SJCRH30 (cell line): ENCODE results near the gene B3GNT9. TPM values are rescaled to one million over a fixed set of nuclear protein-coding genes. Genes with fewer than 3 reads are reported as not detected.
A peak's percentile ranks its signal among the peaks of the same experiment; 100 is the strongest.

Experiments used
- DNase-seq, 2 experiments: peaks; one replicate each; pipeline ENCODE4 v3.0.0-alpha.2; 2015 to 2020
- H3K27ac ChIP-seq: fragments of 250-450 bp; sonication (Bioruptor Pico); 2 replicates; pipeline ENCODE4 v1.5.1; 2020; ENCODE audit warnings: mild to moderate bottlenecking, moderate library complexity
- H3K27me3 ChIP-seq: fragments of 250-450 bp; sonication (Bioruptor Pico); 2 replicates; pipeline ENCODE4 v1.5.1; 2020; ENCODE audit warnings: mild to moderate bottlenecking, moderate library complexity
- H3K36me3 ChIP-seq: fragments of 250-450 bp; sonication (Bioruptor Pico); 2 replicates; pipeline ENCODE4 v1.5.1; 2020; ENCODE audit warnings: mild to moderate bottlenecking, moderate library complexity
- H3K4me1 ChIP-seq: fragments of 250-450 bp; sonication (Bioruptor Pico); 2 replicates; pipeline ENCODE4 v1.5.1; 2020; ENCODE audit warnings: mild to moderate bottlenecking, moderate library complexity
- H3K4me3 ChIP-seq: fragments of 250-450 bp; sonication (Bioruptor Pico); 2 replicates; pipeline ENCODE4 v1.5.1; 2020; ENCODE audit warnings: mild to moderate bottlenecking, moderate library complexity
- H3K9me3 ChIP-seq: fragments of 250-450 bp; sonication (Bioruptor Pico); replicated peaks from 2 replicates; pipeline ENCODE4 v1.5.1; 2020; ENCODE audit warnings: mild to moderate bottlenecking, moderate library complexity
- total RNA-seq: library from RNA; depleted of rRNA; stranded (reverse); fragments of >200 nt; shearing (Covaris generic); gene quantifications from 2 replicates; pipeline ENCODE4 v1.2.3, GENCODE V29; 2014

The B3GNT9 gene
- total RNA-seq, 1 experiment from 2014 or later, result 13.1 TPM

DNA sequence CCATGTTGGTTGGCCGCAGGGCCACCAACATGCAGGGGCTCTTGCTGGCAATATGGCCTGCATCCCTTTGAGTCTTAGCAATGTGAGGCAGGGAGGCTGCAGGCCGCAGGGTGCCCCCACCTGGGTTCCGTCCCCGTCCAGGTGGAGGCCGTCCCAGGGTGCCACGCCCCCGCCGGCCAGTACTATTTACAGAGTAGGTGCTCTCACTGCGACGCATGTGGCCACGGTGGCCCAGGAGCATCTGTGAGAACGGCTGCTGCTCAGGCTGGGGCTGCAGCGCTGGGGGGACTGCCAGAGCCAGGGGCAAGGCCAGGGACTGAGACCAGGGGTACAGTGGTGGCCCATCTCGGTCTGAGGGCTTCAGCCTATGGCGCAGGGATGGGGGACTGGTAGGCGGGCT lies 29.4 kb upstream of the B3GNT9 start:
- no peaks in the 10 kb centered on the region for H3K36me3 ChIP-seq
- peaks cover 5% of the 10 kb centered on the region for H3K4me1 ChIP-seq
- DNase-seq, result no peak
- H3K9me3 ChIP-seq, result no peaks in the 10 kb centered on the region
- no peak overlapping the region for H3K4me3 ChIP-seq
- no peak overlapping the region for H3K27ac ChIP-seq
- no peaks in the 10 kb centered on the region for H3K27me3 ChIP-seq

DNA sequence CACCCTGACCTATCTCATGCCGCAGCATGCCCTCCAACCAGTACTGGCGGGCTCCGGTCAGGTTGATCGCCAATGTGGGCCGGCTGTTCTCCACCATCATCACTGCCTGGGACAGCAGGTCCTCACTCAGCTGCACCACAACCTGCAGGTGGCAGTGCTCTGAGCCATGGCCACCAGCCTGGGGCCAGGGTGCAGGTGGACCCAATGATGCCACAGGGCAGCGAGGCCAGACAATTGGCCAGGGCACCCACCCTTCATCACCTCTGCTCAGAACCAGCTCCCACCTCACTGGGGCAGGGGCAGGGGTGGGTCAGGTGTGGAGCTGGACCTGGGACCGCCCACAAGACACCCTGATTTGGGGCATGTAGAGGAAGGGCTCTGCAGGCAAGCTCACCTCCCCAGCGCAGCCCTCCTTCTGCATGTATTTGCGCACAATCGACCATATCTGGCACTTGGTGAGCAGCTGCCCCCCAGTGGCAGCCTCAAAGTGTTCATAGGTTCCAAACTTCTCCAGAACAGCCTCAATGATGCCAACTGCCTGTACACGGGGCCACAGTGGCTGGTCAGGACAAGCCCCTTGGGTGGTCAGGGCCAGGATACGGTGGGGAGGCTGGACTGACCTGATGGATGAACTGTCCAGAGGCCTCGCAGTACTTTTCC lies 28.8 kb upstream of the B3GNT9 start:
- no peak for DNase-seq
- Histone ChIP-seq H3K9me3 (no peaks in the 10 kb centered on the region), H3K27me3 (no peaks in the 10 kb centered on the region), H3K36me3 (no peaks in the 10 kb centered on the region), H3K27ac (no peak overlapping the region), H3K4me3 (no peak overlapping the region), H3K4me1 (peaks cover 5% of the 10 kb centered on the region)

DNA sequence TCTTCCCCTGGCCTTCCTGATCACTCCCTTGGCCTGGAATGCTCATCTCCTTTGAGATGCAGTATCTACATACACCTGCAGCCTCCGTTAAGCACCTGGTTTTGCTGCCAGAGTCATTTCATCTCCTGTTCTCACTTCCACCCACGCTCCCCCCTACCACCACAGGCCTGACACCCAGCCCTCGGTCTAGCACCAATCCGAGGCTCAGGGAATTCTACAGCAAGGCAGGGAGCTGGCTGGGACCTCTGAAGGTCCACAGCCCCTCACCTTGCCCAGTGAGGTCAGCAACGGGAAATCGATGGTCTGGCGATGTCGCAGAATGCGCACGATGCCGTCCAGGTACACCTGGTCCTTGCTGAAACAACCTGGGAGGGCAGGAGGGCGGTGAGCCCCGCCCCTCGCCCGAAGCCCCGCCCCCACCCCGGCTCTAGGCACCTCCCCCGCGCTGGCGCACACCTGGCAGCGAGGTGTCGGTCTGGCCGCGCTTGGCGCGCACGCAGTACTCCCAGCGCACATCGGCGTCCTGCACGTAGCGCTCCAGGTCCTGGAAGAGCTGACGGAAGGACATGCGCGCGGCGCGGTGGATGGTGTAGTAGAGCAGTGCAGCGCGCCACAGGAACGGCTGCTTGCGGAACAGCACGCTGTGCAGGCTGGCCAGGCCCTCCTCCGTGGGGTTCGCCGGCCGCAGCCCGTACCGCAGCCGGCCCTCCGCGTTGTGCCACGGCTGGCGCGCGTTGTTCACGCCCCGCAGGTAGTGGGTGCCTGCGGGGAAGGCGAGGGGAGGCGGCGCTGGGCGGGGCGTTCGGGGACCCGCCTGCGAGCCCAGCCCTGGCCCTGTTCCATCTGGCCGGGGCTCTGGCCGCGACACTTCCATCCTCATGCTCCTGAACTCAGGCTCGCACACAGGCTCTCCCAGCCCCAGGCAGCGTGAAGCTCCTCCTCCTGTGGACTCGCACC lies 27.2 kb upstream of the B3GNT9 start:
- Histone ChIP-seq H3K36me3 (no peaks in the 10 kb centered on the region), H3K4me1 (peaks cover 13% of the 10 kb centered on the region), H3K4me3 (no peak overlapping the region), H3K27ac (no peak overlapping the region), H3K27me3 (no peaks in the 10 kb centered on the region), H3K9me3 (no peaks in the 10 kb centered on the region)
- no peak for DNase-seq

DNA sequence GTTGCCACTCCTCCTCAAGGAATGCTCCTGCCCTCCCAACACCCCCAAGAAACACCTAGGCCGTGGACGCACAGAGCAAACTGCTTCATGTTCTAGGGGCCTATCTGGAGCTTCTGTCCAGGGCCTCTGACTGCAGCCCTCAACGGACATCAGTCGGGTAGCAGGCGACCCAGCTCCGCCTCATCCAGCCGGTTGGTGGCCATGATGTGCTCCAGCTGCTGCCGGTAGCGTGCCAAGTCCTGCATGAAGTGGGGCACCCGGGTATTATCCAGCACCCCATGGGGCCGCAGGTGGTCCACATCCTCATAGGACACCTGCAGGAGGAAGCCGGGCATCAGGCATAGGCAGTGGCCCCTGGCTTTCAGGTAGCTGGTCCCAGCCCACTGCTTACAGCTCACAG lies 25.9 kb upstream of the B3GNT9 start:
- DNase-seq, result no peak
- peaks cover 7% of the 10 kb centered on the region; the same call in 1 of the 2 replicates for H3K4me1 ChIP-seq
- no peaks in the 10 kb centered on the region for H3K27me3 ChIP-seq

DNA sequence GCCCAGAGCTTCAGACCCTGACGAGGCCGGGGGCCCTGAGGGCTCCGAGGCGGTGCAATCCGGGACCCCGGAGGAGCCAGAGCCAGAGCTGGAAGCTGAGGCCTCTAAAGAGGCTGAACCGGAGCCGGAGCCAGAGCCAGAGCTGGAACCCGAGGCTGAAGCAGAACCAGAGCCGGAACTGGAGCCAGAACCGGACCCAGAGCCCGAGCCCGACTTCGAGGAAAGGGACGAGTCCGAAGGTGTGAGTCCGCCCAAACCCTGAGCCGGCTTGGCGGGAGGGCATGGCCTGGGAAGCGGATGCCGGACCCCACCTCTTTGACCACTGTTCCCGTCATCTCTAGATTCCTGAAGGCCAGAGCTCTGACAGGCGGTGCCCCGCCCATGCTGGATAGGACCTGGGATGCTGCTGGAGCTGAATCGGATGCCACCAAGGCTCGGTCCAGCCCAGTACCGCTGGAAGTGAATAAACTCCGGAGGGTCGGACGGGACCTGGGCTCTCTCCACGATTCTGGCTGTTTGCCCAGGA lies 24.0 kb upstream of the B3GNT9 start:
- Histone ChIP-seq H3K27me3 (no peaks in the 10 kb centered on the region), H3K36me3 (no peaks in the 10 kb centered on the region), H3K27ac (no peak overlapping the region), H3K9me3 (no peaks in the 10 kb centered on the region), H3K4me1 (peaks cover 14% of the 10 kb centered on the region), H3K4me3 (peak overlapping the region; percentile 55)
- no peak for DNase-seq

More for the DNA sequence above, 25.9 kb upstream of the B3GNT9 start:
- H3K4me3 ChIP-seq, result no peak overlapping the region
- H3K9me3 ChIP-seq, result no peaks in the 10 kb centered on the region
- no peaks in the 10 kb centered on the region for H3K36me3 ChIP-seq
- no peak overlapping the region for H3K27ac ChIP-seq

DNA sequence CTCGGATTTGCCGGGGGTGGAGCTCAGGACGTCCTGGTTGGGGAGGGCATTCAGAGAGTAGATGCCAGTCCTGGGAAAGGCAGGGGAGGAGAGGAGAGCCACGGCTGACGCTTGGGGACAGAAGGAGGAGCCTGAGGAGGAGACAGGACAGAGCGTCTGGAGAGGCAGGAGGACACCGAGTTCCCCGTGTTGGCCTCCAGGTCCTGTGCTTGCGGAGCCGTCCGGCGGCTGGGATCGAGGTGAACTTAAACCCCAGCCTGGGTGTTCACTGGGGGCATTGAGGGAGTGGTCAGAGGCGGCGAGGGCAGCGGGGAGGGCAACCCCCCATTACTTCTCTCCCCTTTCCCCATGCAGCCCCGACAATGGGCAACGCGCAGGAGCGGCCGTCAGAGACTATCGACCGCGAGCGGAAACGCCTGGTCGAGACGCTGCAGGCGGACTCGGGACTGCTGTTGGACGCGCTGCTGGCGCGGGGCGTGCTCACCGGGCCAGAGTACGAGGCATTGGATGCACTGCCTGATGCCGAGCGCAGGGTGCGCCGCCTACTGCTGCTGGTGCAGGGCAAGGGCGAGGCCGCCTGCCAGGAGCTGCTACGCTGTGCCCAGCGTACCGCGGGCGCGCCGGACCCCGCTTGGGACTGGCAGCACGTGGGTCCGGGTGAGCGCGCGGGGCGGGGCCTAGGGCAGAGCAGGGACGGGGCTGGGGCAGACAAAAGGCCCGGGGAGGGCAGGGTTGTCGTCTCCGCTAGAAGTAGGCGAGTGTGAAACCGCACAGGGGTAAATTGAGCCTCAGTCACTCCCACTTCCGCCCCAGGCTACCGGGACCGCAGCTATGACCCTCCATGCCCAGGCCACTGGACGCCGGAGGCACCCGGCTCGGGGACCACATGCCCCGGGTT lies 23.3 kb upstream of the B3GNT9 start:
- no peaks in the 10 kb centered on the region for H3K36me3 ChIP-seq
- DNase-seq, result peak; percentile 77 to 79
- H3K9me3 ChIP-seq, result no peaks in the 10 kb centered on the region
- H3K27ac ChIP-seq, result no peak overlapping the region
- peak overlapping the region; percentile 55 for H3K4me3 ChIP-seq
- H3K27me3 ChIP-seq, result no peaks in the 10 kb centered on the region
- peaks cover 19% of the 10 kb centered on the region for H3K4me1 ChIP-seq

DNA sequence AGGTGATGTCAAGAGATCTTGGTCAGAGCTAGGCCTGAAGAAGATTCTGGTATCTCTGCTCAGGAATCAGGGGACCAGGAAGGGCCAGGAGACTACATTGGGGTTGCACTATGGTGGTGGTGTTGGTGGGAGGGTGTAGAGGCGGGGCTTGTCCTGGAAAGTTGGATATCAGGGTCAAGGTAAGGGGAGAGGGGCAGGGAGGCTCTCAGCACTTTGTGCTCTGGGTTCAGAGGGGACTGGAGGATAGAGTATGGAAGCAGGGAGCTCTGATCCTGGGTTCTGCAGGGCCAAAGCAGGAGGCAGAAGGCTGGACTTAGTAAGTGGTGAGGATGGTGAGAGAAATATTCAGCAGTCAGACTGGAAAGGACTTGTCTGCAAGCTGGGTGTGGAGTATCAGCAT lies 22.5 kb upstream of the B3GNT9 start:
- Histone ChIP-seq H3K27me3 (no peaks in the 10 kb centered on the region), H3K4me3 (peak overlapping the region; percentile 55), H3K4me1 (peaks cover 26% of the 10 kb centered on the region), H3K27ac (no peak overlapping the region), H3K36me3 (no peaks in the 10 kb centered on the region), H3K9me3 (no peaks in the 10 kb centered on the region)
- DNase-seq, result peak in 1 of 2 experiments; percentile 23

DNA sequence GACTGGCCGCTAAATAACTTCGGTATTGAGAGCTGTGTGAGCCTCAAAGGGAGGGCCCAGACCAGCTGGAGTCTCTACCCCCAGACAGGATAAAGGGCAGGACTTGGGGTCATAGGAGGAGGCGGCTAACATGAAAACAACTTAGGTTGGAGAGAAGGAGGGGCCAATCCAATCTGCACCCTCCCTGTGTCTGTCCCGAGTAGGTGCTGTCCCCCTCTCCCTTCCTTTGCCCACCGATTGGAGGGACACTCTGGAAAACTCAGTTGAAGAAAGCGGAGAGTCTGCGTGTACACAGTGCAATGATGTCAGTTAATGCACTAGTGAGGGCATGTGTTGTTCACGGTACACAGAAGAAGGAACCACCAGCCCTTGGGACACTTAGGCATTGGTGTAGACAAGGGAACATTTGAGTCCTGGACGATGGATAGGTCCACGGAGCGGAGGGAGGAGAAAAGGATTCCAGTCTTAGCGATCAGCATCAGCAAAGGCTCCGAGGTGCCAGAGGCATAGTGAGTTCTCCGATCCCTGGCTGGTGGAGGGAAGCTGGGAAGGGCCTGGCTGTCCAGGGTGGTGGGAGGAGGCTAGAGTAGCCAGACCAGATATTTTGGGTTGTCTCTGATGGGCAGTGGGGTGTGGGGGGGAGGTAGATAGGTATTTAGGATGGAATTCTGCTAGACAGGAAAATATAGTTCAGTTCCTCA lies 20.3 kb upstream of the B3GNT9 start:
- Histone ChIP-seq H3K27ac (peak overlapping the region; percentile 82), H3K9me3 (no peaks in the 10 kb centered on the region), H3K36me3 (no peaks in the 10 kb centered on the region), H3K4me3 (peak overlapping the region; percentile 69), H3K27me3 (no peaks in the 10 kb centered on the region), H3K4me1 (peaks cover 26% of the 10 kb centered on the region)
- DNase-seq, result peak; percentile 51 to 70

DNA sequence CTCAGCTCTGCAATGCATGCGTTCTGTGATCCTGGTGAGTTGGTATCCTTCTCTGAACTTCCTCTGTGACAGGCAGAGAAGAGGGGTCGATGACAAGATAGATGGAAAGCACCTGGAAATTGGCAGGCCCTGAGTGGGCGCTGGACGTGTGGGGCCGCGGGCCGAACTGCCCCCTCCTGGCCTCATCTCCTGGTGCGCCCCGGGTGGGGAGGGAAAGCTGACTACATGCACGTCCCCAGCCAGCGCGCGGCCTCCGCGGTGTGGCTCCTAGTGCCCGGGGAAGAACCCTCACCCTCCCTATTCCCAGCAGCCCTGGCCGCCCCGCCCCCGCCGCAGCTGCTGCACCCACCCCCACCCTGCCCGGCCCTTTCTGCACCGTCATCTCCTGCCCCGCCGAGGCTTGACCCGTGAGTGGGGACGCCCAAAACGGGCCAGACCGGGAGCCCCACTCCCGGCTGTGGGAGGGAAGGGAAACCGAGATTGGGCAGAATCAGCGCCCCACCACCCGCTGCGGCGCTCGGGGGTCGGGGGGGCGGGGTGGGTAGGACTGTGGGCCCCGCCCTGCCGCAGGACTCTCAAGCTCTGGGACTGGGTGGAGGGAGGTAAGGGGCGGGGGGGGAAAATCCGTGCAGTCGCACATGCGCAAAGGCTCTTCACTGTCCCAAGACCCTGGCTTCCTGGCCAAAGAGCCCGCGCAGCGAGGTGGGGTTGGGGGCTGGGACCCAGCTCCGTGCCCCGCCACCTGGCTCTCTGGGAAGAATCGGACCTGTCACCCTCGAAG lies 19.6 kb upstream of the B3GNT9 start, which contains the start of gene NOL3:
Gene NOL3 (plus strand): TSS at position 371 of the 781 bp plus-strand sequence.
- H3K27me3 ChIP-seq, result no peaks in the 10 kb centered on the region
- no peaks in the 10 kb centered on the region for H3K36me3 ChIP-seq
- H3K4me1 ChIP-seq, result peaks cover 26% of the 10 kb centered on the region
- no peaks in the 10 kb centered on the region for H3K9me3 ChIP-seq
- peak; percentile 95 to 97 for DNase-seq
- H3K4me3 ChIP-seq, result peak within 1 kb of the TSS; percentile 69
- H3K27ac ChIP-seq, result peak within 1 kb of the TSS; percentile 82

DNA sequence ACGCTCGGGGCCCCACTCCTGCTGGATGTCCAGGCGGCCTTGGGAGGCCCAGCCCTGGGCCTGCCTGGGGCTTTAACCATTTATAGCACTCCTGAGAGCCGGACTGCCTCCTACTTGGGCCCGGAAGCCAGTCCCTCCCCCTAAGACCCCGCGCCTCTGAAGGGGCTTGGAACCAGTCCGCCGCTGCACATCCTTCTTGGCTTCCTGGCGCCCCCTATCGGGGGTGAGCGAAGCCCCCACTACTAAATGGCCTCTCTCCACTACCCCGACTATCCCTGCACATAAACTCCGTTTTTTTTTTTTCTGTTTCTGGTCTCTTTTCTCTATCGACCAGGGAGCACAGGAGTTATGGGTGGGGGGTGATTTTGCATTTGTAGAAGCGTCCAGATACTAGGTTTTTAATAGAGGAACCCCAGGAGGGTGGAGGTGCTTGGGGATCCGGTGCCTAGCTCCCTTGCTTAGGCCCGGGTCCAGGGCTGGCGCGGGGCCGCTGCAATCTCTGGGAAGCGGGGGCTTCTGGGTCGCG lies 18.9 kb upstream of the B3GNT9 start:
- DNase-seq, result peak; percentile 92 to 94
- H3K4me1 ChIP-seq, result peaks cover 26% of the 10 kb centered on the region
- no peaks in the 10 kb centered on the region for H3K9me3 ChIP-seq
- no peaks in the 10 kb centered on the region for H3K36me3 ChIP-seq
- no peaks in the 10 kb centered on the region for H3K27me3 ChIP-seq
- H3K27ac ChIP-seq, result peak overlapping the region; percentile 82
- H3K4me3 ChIP-seq, result peak overlapping the region; percentile 69

DNA sequence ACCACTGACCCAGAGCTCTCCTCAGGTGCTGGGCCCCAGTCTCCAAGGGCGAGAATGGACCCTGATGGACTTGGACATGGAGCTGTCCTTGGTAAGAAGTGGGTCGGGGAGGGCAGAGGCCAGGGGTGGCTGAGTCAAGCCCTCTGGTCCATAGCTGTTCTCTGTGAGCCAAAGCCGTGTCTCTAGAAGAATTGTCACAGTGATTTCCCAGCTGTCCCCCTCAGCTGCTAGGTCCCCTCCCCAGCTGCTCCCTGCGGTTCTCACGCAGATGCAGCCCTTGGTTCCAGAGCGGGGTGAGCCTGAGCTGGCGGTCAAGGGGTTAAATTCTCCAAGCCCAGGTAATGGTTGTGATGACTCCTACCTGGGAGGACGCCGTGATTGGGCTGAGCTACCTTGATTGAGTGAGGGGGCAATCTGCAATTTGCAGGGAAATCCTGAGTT lies 18.2 kb upstream of the B3GNT9 start:
- Histone ChIP-seq H3K4me3 (peak overlapping the region; percentile 69), H3K4me1 (peaks cover 26% of the 10 kb centered on the region), H3K9me3 (no peaks in the 10 kb centered on the region), H3K27ac (peak overlapping the region; percentile 82), H3K36me3 (no peaks in the 10 kb centered on the region), H3K27me3 (no peaks in the 10 kb centered on the region)
- DNase-seq, result peak; percentile 51 to 70

DNA sequence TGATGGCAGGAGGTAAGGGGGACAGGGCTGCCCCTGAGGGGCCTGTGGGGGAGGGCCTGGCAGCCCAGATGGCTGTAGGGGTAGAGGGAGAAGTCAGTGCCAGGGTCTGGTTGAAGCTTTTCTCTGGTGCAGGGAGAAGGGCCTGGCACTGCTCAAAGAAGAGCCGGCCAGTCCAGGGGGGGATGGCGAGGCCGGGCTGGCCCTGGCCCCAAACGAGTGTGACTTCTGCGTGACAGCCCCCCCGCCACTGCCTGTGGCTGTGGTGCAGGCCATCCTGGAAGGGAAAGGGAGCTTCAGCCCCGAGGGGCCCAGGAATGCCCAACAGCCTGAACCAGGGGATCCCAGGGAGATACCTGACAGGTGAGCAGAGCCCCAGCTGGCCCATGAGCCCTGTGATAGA lies 16.8 kb upstream of the B3GNT9 start:
- no peak for DNase-seq
- H3K4me1 ChIP-seq, result peaks cover 19% of the 10 kb centered on the region
- H3K27ac ChIP-seq, result no peak overlapping the region
- H3K27me3 ChIP-seq, result no peaks in the 10 kb centered on the region
- no peak overlapping the region for H3K4me3 ChIP-seq
- no peaks in the 10 kb centered on the region for H3K36me3 ChIP-seq
- H3K9me3 ChIP-seq, result no peaks in the 10 kb centered on the region

DNA sequence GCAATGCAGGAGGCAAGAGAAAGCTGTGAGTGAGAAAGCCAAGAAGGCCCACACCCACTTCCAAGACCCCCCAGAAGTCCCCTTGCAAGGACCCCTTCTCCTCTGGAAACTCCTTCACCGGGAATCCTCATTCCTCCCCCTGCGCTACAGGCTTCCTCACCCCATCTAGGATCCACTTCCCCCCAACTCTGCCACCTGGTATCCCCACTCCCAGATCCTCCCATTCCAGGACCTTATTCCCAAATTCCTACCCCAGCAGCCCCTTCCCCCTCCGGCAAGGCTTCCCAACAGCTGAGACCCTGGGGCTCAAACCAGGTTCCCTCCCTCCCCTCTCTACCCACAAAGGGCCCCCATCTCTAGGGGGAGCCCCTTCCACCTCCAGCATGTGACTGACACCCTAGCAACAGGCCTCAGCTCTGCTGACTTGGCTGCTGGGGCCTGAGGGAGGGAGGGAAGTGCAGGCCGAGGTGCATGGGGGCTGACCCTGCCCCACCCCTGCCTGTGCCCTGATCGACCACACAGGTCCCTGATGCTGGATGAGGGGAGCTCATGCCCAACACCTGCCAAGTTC lies 15.9 kb upstream of the B3GNT9 start:
- DNase-seq, result no peak
- Histone ChIP-seq H3K4me1 (peaks cover 19% of the 10 kb centered on the region), H3K36me3 (no peaks in the 10 kb centered on the region), H3K27me3 (no peaks in the 10 kb centered on the region), H3K9me3 (no peaks in the 10 kb centered on the region), H3K4me3 (no peak overlapping the region), H3K27ac (no peak overlapping the region)
